ENCODE measurements around the gene VWA1.

VWA1 gene

DNA sequence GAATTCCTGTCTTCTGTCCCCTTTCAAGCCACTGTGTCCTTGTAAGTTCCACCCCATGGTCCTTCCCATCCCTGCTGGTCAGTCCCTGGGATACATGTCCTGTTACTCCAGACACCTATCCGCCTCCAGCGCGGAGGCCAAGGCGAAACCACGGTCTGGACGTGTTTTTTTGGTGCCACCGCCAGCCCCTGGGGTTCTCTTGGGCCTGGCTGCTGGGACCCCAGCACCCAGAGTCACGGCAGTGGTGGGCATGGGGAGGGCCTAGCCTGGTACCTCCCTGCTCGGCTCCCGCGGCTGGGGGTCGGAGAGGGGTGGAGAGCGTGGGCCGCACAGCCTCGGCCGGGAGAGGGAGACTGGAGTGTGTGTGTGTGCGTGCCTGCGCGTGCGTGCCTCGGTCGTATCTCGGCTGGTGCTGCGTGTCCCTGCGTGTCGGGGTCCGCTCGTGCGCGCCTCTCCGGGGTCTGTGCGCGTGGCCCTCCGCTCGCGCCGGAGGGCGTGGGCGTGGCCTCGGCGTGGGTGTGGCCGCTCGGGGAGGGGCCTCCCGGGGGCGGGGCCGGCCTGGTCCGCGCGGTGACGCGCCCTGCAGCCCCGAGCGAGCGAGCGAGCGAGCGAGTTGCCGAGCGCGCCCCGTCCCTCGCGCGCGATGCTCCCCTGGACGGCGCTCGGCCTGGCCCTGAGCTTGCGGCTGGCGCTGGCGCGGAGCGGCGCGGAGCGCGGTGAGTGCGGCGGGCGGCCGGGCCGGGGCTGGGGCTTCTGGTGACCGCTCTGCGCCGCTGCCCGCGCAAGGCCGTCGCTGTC, at the start of gene VWA1 (continued):
- TF ChIP-seq PATZ1 (tag by site-specific recombination; IDR thresholded peaks at IDR 0.05) (peak; percentile 71), GLIS2 (tag by site-specific recombination; IDR thresholded peaks at IDR 0.05) (peak; percentile 94), ZSCAN18 (tag by site-specific recombination; IDR thresholded peaks at IDR 0.05) (no peak), EGR2 (tag by site-specific recombination; IDR thresholded peaks at IDR 0.05; ENCODE audit: low read depth) (peak; percentile 72), PBX3 (CRISPR knock-in tag; IDR thresholded peaks at IDR 0.05) (0 out of 2 replicates have a peak, but pooled peaks have one; percentile 63)

DNA sequence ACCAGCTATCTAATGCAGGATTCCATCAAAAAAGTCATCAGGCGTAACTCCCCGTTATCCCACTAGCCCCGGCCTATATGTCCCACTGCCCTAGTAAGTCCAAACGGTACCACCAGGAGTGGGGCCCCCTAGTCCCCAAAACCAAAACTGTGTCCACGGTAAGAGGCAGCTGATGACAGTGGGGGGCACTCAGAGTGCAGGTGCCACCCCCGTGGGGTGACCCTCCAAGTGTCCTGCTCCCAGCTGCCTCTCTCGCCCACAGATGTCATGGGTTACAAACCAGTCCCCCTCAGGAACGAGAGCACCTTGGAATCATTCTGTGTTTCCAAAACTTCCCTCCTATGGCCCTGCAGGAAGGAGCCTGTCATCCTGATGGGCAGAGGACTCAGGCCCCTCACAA, 49.6 kb upstream of the VWA1 start:
- H3K4me1 ChIP-seq (ENCODE audit: control insufficient read depth, insufficient read depth, low read length) = no peaks in the 10 kb centered on the region
- H3K9me3 ChIP-seq (ENCODE audit: control insufficient read depth, insufficient read depth, low read depth, low read length) = no peaks in the 10 kb centered on the region
- TF ChIP-seq ZNF768 (tag by site-specific recombination; IDR thresholded peaks at IDR 0.05) (no peak), ZNF146 (tag by site-specific recombination; IDR thresholded peaks at IDR 0.05) (no peak), ZNF138 (tag by site-specific recombination; IDR thresholded peaks at IDR 0.05; ENCODE audit: borderline replicate concordance) (no peak), KLF16 (tag by site-specific recombination; IDR thresholded peaks at IDR 0.05) (no peak), FEZF1 (tag by site-specific recombination; IDR thresholded peaks at IDR 0.05) (no peak), ZNF175 (tag by site-specific recombination; IDR thresholded peaks at IDR 0.05) (no peak), GFI1B (tag by site-specific recombination; IDR thresholded peaks at IDR 0.05) (no peak), ZNF350 (tag by site-specific recombination; IDR thresholded peaks at IDR 0.05) (no peak), ZSCAN16 (tag by site-specific recombination; IDR thresholded peaks at IDR 0.05) (no peak), ZNF660 (tag by site-specific recombination; IDR thresholded peaks at IDR 0.05) (no peak), SCRT1 (tag by site-specific recombination; IDR thresholded peaks at IDR 0.05; ENCODE audit: borderline replicate concordance) (no peak), ZNF184 (tag by site-specific recombination; IDR thresholded peaks at IDR 0.05) (no peak), IKZF3 (tag by site-specific recombination; IDR thresholded peaks at IDR 0.05) (no peak), OVOL3 (tag by site-specific recombination; IDR thresholded peaks at IDR 0.05) (no peak)
- no peak overlapping the region for H3K27ac ChIP-seq (ENCODE audit: extremely low read depth, low read depth, low read length)
- no peak overlapping the region for H3K4me3 ChIP-seq (ENCODE audit: low read depth, low read length)
- POLR2A ChIA-PET = interaction anchor here (4.6 kb wide), 1 partner anchor 14 kb away, joined by 15 read pairs; the partner anchor contains the start of gene CCNL2
- CTCF ChIA-PET = interaction anchor here (0.6 to 1.5 kb wide), 6 partner anchors 9 to 56 kb away, joined by 3 to 5 read pairs (median 3); partner anchors contain the start of gene CCNL2
- H3K36me3 ChIP-seq (ENCODE audit: control insufficient read depth in 2 of 2, insufficient read depth in 1 of 2, low read length in 2 of 2) = peaks cover 35 to 82% of the 10 kb centered on the region in 2 experiments
